Cardiac muscle cell (in vitro differentiated cells and primary cell): Measurements from ENCODE around the gene MPZL3. TPM values are rescaled to one million over a fixed set of nuclear protein-coding genes. Genes with fewer than 3 reads are reported as not detected.

Experiments used
- DNase-seq, 2 donors: peaks; one replicate each; pipeline versions ENCODE4 v3.0.0 to v3.0.0-alpha.2; 2010 to 2017; ENCODE audit warnings: low read depth in 1 of 2, low spot score in 1 of 2
- H3K27ac ChIP-seq: fragments of 200-600 bp; sonication (generic); 2 replicates; pipeline ENCODE4 v1.5.1; 2016
- H3K27me3 ChIP-seq: fragments of 200-600 bp; sonication (generic); 2 replicates; pipeline ENCODE4 v1.6.0; 2016; ENCODE audit warnings: control low read depth
- H3K36me3 ChIP-seq: fragments of 200-600 bp; sonication (generic); 2 replicates; pipeline ENCODE4 v1.5.1; 2016; ENCODE audit warnings: control low read depth
- H3K4me1 ChIP-seq: fragments of 200-600 bp; sonication (generic); 2 replicates; pipeline ENCODE4 v1.8.1; 2017; ENCODE audit warnings: low read depth, mild to moderate bottlenecking, mixed run types
- H3K4me3 ChIP-seq: fragments of 200-600 bp; sonication (generic); 2 replicates; pipeline ENCODE4 v1.5.1; 2016; ENCODE audit warnings: mild to moderate bottlenecking
- H3K9me3 ChIP-seq: fragments of 200-600 bp; sonication (generic); 2 replicates; pipeline ENCODE4 v1.5.1; 2017; ENCODE audit warnings: low read depth, mild to moderate bottlenecking, control low read depth
- CTCF ChIP-seq: IDR thresholded peaks from 2 replicates; pipeline ENCODE4 v1.5.1; 2012; ENCODE audit warnings: low read depth, mild to moderate bottlenecking, low read length
- polyA plus RNA-seq: library from polyadenylated mRNA; unstranded; fragments of >200 nt; fragmentation: Nextera tagmentation; extraction: Ambion mirVana; gene quantifications from 2 replicates; pipeline ENCODE4 v1.2.1, GENCODE V29; 2016
- total RNA-seq: library from RNA; depleted of rRNA; stranded (reverse); fragments of >200 nt; gene quantifications from 2 replicates; pipeline ENCODE4 v1.2.3, GENCODE V29; 2016

MPZL3 gene
- total and polyA plus RNA-seq, 2 experiments from 2014 or later: 0.07 to 0.12 TPM

DNA sequence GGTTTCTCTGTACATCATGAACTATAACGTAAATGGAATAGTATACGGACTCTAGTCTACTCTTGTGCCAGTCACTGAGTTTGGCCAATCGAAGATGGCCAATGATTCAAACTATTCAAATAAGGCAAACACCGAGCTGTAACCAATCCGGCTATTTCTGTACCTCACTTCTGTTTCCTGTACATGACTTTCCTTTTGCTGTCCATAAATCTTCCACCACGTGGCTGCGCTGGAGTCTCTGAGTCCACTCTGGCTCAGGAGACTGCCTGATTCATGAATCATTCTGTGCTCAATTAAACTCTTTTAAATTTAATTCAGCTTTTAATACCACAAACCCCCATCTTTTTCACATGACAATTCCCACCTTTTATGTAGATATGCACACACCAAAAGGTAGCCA lies 25.9 kb downstream of the MPZL3 start:
- no peak for DNase-seq
- Histone ChIP-seq H3K9me3 (no peaks in the 10 kb centered on the region), H3K4me1 (no peaks in the 10 kb centered on the region), H3K4me3 (no peak overlapping the region), H3K36me3 (no peaks in the 10 kb centered on the region), H3K27me3 (peaks cover 33% of the 10 kb centered on the region), H3K27ac (no peak overlapping the region)
- TF ChIP-seq CTCF: no peak

- DNase-seq: no peak
- Histone ChIP-seq H3K27me3 (peaks cover 33% of the 10 kb centered on the region), H3K4me3 (no peak within 1 kb of the TSS), H3K36me3 (no peaks in the 10 kb centered on the region), H3K4me1 (peaks cover 5% of the 10 kb centered on the region), H3K9me3 (no peaks in the 10 kb centered on the region), H3K27ac (no peak within 1 kb of the TSS)
- TF ChIP-seq CTCF: no peak
Measured at GRCh38 chr11:118224511-118225188, 27.5 kb downstream of the MPZL3 start, which contains the start of gene JAML. Gene JAML, minus strand, starts transcription at chr11:118225011. Its CDS starts 10,145 bp downstream, at chr11:118214866.

GRCh38 chr11:118223992-118224391 lies 28.2 kb downstream of the MPZL3 start:
- no peak for DNase-seq
- H3K27me3 ChIP-seq: peaks cover 33% of the 10 kb centered on the region
- peaks cover 5% of the 10 kb centered on the region for H3K4me1 ChIP-seq
- H3K9me3 ChIP-seq: no peaks in the 10 kb centered on the region
- no peak overlapping the region for H3K27ac ChIP-seq
- no peaks in the 10 kb centered on the region for H3K36me3 ChIP-seq
- no peak for TF ChIP-seq CTCF
- no peak overlapping the region for H3K4me3 ChIP-seq

DNA sequence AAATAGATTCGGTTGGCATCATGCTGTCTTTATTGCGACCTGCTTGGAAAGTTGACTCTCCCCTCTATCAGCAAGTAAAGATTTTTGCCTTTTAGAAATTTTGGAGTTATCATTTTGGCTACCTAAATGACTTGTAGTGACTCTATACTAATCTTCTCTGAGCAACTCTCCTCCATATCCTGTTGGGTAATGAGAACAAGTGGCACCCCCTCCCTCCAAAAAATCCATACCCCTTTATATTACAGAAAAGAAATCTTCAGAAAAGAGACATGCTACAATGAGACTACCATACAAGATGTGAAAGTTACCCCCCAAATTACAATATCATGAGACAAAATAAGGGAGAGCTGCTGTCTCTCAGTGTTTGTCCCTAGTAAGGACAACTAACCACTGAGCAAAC lies 28.6 kb downstream of the MPZL3 start:
- Histone ChIP-seq H3K36me3 (no peaks in the 10 kb centered on the region), H3K27ac (no peak overlapping the region), H3K4me1 (peaks cover 5% of the 10 kb centered on the region), H3K27me3 (peaks cover 33% of the 10 kb centered on the region), H3K9me3 (no peaks in the 10 kb centered on the region), H3K4me3 (no peak overlapping the region)
- no peak for TF ChIP-seq CTCF
- no peak for DNase-seq

GRCh38 chr11:118222437-118222836 lies 29.7 kb downstream of the MPZL3 start:
- Histone ChIP-seq H3K9me3 (no peaks in the 10 kb centered on the region), H3K27me3 (peaks cover 33% of the 10 kb centered on the region), H3K27ac (no peak overlapping the region), H3K4me3 (no peak overlapping the region), H3K4me1 (peaks cover 5% of the 10 kb centered on the region), H3K36me3 (no peaks in the 10 kb centered on the region)
- no peak for TF ChIP-seq CTCF
- no peak for DNase-seq
